ACC112 (cell line): Measurements from ENCODE around the gene TTC33.
A peak's percentile ranks its signal among the peaks of the same experiment; 100 is the strongest.

Experiments used
- H2AFZ ChIP-seq: fragments of 200-600 bp; sonication (generic); one replicate; pipeline ENCODE4 v1.6.0; 2017; ENCODE audit warnings: antibody characterized with exemption, low read length; ENCODE audit not compliant: unreplicated experiment
- H3K27ac ChIP-seq: fragments of 200-600 bp; sonication (generic); 2 replicates; pipeline ENCODE4 v1.5.1; 2014; ENCODE audit warnings: low read depth, mild to moderate bottlenecking, antibody characterized with exemption, low read length, moderate library complexity
- H3K27me3 ChIP-seq: fragments of 200-600 bp; sonication (generic); 2 replicates; pipeline ENCODE4 v1.6.1; 2014; ENCODE audit warnings: mild to moderate bottlenecking, antibody characterized with exemption, low read length, moderate library complexity, mixed read lengths; ENCODE audit not compliant: insufficient read depth
- H3K36me3 ChIP-seq: fragments of 200-600 bp; sonication (generic); 2 replicates; pipeline ENCODE4 v1.6.1; 2016; ENCODE audit warnings: mild to moderate bottlenecking, antibody characterized with exemption, low read length, moderate library complexity, mixed read lengths; ENCODE audit not compliant: insufficient read depth
- H3K4me1 ChIP-seq: fragments of 200-600 bp; sonication (generic); one replicate; pipeline ENCODE4 v1.6.1; 2016; ENCODE audit warnings: low read length, mixed read lengths; ENCODE audit not compliant: insufficient read depth, unreplicated experiment, control insufficient read depth
- H3K4me3 ChIP-seq: fragments of 200-600 bp; sonication (generic); 2 replicates; pipeline ENCODE4 v1.5.1; 2014; ENCODE audit warnings: mild to moderate bottlenecking, low read depth, low read length
- H3K79me2 ChIP-seq: fragments of 200-600 bp; sonication (generic); one replicate; pipeline ENCODE4 v1.6.0; 2016; ENCODE audit warnings: low read length; ENCODE audit not compliant: control insufficient read depth, unreplicated experiment, insufficient read depth

TTC33 gene

DNA sequence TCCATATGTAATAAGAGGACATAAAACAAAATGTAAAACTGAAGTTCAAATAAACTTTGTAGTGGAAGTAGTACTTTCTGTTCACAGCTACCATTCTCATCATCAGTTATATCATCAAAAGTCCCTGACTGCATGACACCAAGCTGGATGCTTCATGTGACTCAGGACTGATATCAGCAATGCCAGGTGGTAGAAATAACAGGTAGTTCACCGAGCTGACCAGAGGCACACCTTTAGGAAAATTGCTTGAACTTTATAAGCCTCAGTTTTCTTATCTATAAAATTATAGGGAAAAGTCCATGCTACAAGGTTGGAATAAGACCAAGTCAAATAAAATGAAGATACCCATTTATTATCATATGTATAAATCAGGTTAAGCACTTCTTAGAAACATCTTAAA is 200.9 kb downstream of the TTC33 start:
- peaks cover 53% of the 10 kb centered on the region for H3K4me1 ChIP-seq
- no peak overlapping the region for H2AFZ ChIP-seq
- no peaks in the 10 kb centered on the region for H3K36me3 ChIP-seq
- peak overlapping the region; percentile 35; the same call in 1 of the 2 replicates for H3K4me3 ChIP-seq
- H3K27me3 ChIP-seq: no peaks in the 10 kb centered on the region
- no peak overlapping the region for H3K27ac ChIP-seq
- H3K79me2 ChIP-seq: no peaks in the 10 kb centered on the region

DNA sequence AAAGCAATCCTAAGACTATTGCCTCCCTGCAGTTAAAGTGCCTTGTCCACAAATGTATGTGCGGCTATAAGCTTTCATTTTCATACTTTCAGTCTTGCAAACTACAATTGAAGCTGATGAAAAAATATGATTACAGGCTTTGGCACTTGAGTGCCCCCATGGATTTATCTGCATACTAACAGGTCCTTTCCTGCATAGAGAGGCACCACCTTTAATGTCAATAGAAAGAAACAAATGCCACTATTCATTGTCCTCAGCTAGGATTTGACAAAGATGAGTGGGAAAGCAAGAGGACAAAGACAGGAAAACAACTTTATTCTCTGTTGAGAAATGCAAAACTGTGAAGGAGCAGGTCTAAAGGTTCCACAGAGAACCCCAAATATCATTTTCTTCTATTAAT is 201.7 kb downstream of the TTC33 start:
- Histone ChIP-seq H3K4me1 (peaks cover 53% of the 10 kb centered on the region), H3K27ac (no peak overlapping the region; the same call in 1 of the 2 replicates), H3K4me3 (no peak overlapping the region), H3K27me3 (no peaks in the 10 kb centered on the region), H3K79me2 (no peaks in the 10 kb centered on the region), H2AFZ (no peak overlapping the region), H3K36me3 (no peaks in the 10 kb centered on the region)

GRCh38 chr5:40552981-40553380 is 202.8 kb downstream of the TTC33 start:
- no peaks in the 10 kb centered on the region for H3K36me3 ChIP-seq
- H3K27me3 ChIP-seq: no peaks in the 10 kb centered on the region
- no peak overlapping the region for H3K4me3 ChIP-seq
- H3K4me1 ChIP-seq: peaks cover 53% of the 10 kb centered on the region
- H3K79me2 ChIP-seq: no peaks in the 10 kb centered on the region
- peak overlapping the region; percentile 99 for H3K27ac ChIP-seq
- H2AFZ ChIP-seq: no peak overlapping the region

DNA sequence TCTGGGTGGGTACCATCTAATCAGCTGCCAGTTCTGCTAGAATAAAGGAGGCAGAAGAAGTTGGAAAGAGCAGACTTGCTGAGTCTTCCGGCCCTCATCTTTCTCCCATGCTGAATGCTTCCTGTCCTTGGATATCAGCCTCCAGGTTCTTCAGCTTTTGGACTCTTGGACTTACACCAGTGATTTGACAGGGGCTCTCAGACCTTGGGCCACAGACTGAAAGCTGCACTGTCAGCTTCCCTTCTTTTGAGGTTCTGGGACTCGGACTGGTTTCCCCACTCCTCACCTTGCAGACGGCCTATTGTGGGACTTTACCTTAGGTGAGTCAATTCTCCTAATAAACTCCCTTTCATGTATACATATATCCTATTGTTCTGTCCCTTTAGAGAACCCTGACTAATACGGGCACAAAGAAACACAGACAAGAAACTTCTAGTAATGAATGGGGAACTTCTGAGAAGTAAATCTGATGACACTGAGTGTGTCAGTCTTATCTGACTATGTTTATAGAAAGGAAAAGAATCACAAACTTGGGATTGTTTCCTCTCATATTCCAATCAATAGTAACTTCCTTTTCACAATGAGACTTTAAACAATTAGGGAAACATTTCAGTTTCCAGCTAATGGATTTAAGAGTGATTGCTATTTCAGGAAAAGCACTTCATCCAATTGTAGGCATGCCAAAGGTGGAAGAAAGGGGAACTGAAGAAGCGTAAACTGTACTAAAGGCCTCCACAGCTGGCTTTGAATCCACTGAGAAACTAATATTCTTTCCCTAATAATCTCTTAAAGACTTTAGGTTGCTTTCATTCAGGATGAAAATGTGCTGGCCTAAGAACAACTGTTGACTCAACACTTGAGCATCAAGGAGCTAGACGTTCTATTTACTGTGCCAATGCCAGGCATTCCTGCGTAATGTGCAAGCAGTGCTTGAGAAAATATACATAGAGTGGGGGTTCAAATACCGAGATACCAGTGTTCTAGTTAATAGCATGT is 204.0 kb downstream of the TTC33 start:
- Histone ChIP-seq H3K79me2 (no peaks in the 10 kb centered on the region), H3K27me3 (no peaks in the 10 kb centered on the region), H2AFZ (peak overlapping the region; percentile 76), H3K27ac (peak overlapping the region; percentile 99), H3K4me3 (peak overlapping the region; percentile 62), H3K4me1 (peaks cover 46% of the 10 kb centered on the region), H3K36me3 (no peaks in the 10 kb centered on the region)

DNA sequence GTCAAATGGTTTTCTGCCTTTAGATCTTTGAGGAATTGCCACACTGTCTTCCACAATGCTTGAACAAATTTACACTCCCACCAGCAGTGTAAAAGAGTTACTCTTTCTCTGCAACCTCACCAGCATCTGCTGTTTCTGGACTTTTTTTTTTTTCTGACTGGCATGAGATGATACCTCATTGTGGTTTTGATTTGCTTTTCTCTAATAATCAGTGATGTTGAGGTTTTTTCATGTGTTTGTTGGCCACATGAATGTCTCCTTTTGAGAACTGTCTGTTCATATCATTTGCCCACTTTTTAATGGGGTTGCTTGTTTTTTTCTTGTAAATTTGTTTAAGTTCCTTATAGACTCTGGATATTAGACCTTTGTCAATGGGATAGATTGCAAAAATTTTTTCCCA is 205.3 kb downstream of the TTC33 start:
- Histone ChIP-seq H3K27me3 (no peaks in the 10 kb centered on the region), H3K4me1 (peaks cover 44% of the 10 kb centered on the region), H2AFZ (no peak overlapping the region)

DNA sequence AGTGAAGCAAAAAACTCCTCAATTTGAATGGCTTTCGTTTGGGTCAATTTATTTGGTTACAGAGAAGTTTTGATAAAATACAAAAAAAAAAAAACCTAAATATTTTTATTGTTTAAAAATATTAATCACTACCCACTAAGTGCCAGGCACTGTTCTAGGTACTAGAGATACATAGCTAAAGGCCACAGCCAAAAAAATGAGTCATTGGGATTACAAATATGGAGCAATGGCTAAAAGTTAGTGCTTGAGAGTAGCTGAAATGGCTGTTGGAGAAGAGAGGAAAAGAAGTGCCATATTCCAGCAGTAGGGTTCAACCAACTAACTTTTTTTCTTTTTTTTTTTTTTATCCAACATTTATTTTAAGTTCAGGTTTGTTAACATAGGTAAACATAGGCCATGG is 206.1 kb downstream of the TTC33 start:
- peaks cover 38% of the 10 kb centered on the region for H3K4me1 ChIP-seq
- H3K27me3 ChIP-seq: no peaks in the 10 kb centered on the region
- no peak overlapping the region for H3K4me3 ChIP-seq
- no peak overlapping the region for H3K27ac ChIP-seq
- no peak overlapping the region for H2AFZ ChIP-seq
- no peaks in the 10 kb centered on the region for H3K79me2 ChIP-seq
- no peaks in the 10 kb centered on the region for H3K36me3 ChIP-seq

More for the DNA sequence above, 205.3 kb downstream of the TTC33 start:
- H3K36me3 ChIP-seq: no peaks in the 10 kb centered on the region
- peak overlapping the region; percentile 99 for H3K27ac ChIP-seq
- no peaks in the 10 kb centered on the region for H3K79me2 ChIP-seq
- no peak overlapping the region for H3K4me3 ChIP-seq

GRCh38 chr5:40547994-40548575 is 207.7 kb downstream of the TTC33 start:
- H3K36me3 ChIP-seq: no peaks in the 10 kb centered on the region
- H3K27me3 ChIP-seq: no peaks in the 10 kb centered on the region
- H3K4me3 ChIP-seq: no peak overlapping the region
- H2AFZ ChIP-seq: no peak overlapping the region
- no peak overlapping the region for H3K27ac ChIP-seq
- H3K4me1 ChIP-seq: peaks cover 23% of the 10 kb centered on the region
- no peaks in the 10 kb centered on the region for H3K79me2 ChIP-seq

DNA sequence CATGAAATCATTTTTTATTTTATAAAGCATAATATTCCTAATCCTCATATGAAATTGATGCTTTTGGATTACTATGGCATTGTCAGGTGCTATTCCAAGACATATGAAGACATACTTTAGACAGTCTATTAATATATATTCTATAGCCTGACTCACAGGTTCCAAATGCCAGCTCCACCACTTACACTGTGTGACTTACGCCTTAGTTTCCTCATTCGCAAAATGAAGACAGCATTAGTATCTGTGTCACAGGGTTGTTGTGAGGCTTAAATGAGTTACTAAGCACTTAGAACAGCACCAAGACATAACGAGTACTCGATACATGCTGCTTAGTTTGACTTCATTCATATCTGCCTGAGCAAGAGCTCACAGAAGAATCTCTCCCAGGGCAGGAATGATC is 208.2 kb downstream of the TTC33 start:
- Histone ChIP-seq H3K4me1 (peaks cover 20% of the 10 kb centered on the region), H3K27me3 (no peaks in the 10 kb centered on the region), H3K36me3 (no peaks in the 10 kb centered on the region), H2AFZ (no peak overlapping the region), H3K4me3 (no peak overlapping the region), H3K79me2 (no peaks in the 10 kb centered on the region), H3K27ac (no peak overlapping the region)

- H3K27me3 ChIP-seq: no peaks in the 10 kb centered on the region
- no peaks in the 10 kb centered on the region for H3K36me3 ChIP-seq
- H2AFZ ChIP-seq: no peak overlapping the region
- H3K4me3 ChIP-seq: no peak overlapping the region
- H3K79me2 ChIP-seq: no peaks in the 10 kb centered on the region
- H3K27ac ChIP-seq: no peak overlapping the region
- no peaks in the 10 kb centered on the region for H3K4me1 ChIP-seq
These were observed 215.5 kb downstream of the TTC33 start for GRCh38 chr5:40540301-40540700.

- H3K27me3 ChIP-seq: no peaks in the 10 kb centered on the region
- no peak overlapping the region for H3K27ac ChIP-seq
- no peak overlapping the region for H3K4me3 ChIP-seq
- no peaks in the 10 kb centered on the region for H3K79me2 ChIP-seq
- H3K36me3 ChIP-seq: no peaks in the 10 kb centered on the region
- no peak overlapping the region for H2AFZ ChIP-seq
- peaks cover 9% of the 10 kb centered on the region for H3K4me1 ChIP-seq
These were observed 231.1 kb downstream of the TTC33 start for GRCh38 chr5:40524677-40525076.

GRCh38 chr5:40521925-40522324 is 233.8 kb downstream of the TTC33 start:
- no peaks in the 10 kb centered on the region for H3K79me2 ChIP-seq
- no peak overlapping the region for H3K27ac ChIP-seq
- H3K4me1 ChIP-seq: peaks cover 9% of the 10 kb centered on the region
- no peaks in the 10 kb centered on the region for H3K27me3 ChIP-seq
- H3K36me3 ChIP-seq: no peaks in the 10 kb centered on the region
- peak overlapping the region; percentile 90 for H2AFZ ChIP-seq
- H3K4me3 ChIP-seq: peak overlapping the region; percentile 59
